Hepatocyte (in vitro differentiated cells): ENCODE results near the gene PHF21B.

Experiments
- EZH2 ChIP-seq: fragments of 200-600 bp; sonication (generic); IDR thresholded peaks from 2 replicates; pipeline ENCODE4 v1.6.1; 2016; ENCODE audit warnings: antibody characterized with exemption, mild to moderate bottlenecking, borderline replicate concordance
- EZH2phosphoT487 ChIP-seq: fragments of 200-600 bp; sonication (generic); IDR thresholded peaks from one replicate; pipeline ENCODE4 v1.6.1; 2018; ENCODE audit warnings: antibody characterized with exemption, mild to moderate bottlenecking, low read depth, moderate library complexity; ENCODE audit not compliant: unreplicated experiment, severe bottlenecking
- TF ChIP-seq, protein P1 (sequence below): fragments of 200-600 bp; sonication (generic); IDR thresholded peaks from 2 replicates; pipeline ENCODE4 v1.5.1; 2016; ENCODE audit warnings: antibody characterized with exemption, mild to moderate bottlenecking; ENCODE audit not compliant: poor library complexity

DNA sequence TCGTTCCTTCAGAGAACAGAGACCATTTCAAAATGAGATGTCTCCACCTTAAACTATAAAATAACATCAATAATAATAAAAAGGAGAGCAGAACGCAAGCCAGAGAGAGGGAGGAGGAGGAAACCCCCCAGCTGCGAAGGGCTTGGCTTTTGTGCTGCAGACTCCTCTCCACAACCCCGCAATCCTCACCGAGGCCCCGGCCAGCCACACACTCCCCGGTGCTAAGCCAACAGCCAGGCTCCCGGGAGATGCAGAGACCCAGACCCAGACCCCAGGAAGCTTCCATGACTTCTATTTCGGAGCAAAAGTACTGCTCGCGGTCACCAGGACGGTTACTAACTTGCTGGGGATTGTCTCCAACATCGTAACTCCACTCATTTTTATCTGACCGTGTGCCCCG lies 10.6 kb downstream of the PHF21B start:
- TF ChIP-seq, protein P1, sequence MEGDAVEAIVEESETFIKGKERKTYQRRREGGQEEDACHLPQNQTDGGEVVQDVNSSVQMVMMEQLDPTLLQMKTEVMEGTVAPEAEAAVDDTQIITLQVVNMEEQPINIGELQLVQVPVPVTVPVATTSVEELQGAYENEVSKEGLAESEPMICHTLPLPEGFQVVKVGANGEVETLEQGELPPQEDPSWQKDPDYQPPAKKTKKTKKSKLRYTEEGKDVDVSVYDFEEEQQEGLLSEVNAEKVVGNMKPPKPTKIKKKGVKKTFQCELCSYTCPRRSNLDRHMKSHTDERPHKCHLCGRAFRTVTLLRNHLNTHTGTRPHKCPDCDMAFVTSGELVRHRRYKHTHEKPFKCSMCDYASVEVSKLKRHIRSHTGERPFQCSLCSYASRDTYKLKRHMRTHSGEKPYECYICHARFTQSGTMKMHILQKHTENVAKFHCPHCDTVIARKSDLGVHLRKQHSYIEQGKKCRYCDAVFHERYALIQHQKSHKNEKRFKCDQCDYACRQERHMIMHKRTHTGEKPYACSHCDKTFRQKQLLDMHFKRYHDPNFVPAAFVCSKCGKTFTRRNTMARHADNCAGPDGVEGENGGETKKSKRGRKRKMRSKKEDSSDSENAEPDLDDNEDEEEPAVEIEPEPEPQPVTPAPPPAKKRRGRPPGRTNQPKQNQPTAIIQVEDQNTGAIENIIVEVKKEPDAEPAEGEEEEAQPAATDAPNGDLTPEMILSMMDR: no peak
- TF ChIP-seq EZH2 (no peak), EZH2phosphoT487 (no peak)
